H9 (cell line): Measurements from ENCODE around the gene FXN. TPM values are rescaled to one million over a fixed set of nuclear protein-coding genes. Genes with fewer than 3 reads are reported as not detected.

Experiments
- DNase-seq: peaks from one replicate; pipeline ENCODE4 v3.0.0-alpha.2; 2017
- H2AFZ ChIP-seq: one replicate; pipeline ENCODE4 v1.6.1; 2013; ENCODE audit warnings: mild to moderate bottlenecking, low read length, control low read depth, moderate library complexity
- H2AK5ac ChIP-seq: 2 replicates; pipeline ENCODE4 v1.6.1; 2013; ENCODE audit warnings: low read length, control low read depth, mixed read lengths; ENCODE audit not compliant: insufficient read length
- H2BK120ac ChIP-seq: one replicate; pipeline ENCODE4 v1.6.1; 2013; ENCODE audit warnings: low read depth, mild to moderate bottlenecking, low read length, control low read depth, inconsistent platforms; ENCODE audit not compliant: poor library complexity, severe bottlenecking
- H2BK12ac ChIP-seq: 2 replicates; pipeline ENCODE4 v1.6.1; 2013; ENCODE audit warnings: low read length, control low read depth, mixed read lengths, low read depth; ENCODE audit not compliant: insufficient read length
- H2BK15ac ChIP-seq: 2 replicates; pipeline ENCODE4 v1.6.1; 2013; ENCODE audit warnings: low read depth, low read length, control low read depth
- H2BK20ac ChIP-seq: one replicate; pipeline ENCODE4 v1.6.1; 2013; ENCODE audit warnings: low read depth, mild to moderate bottlenecking, low read length, control low read depth, inconsistent platforms; ENCODE audit not compliant: poor library complexity, severe bottlenecking
- H2BK5ac ChIP-seq: 2 replicates; pipeline ENCODE4 v1.6.1; 2013; ENCODE audit warnings: low read length, control low read depth, mixed read lengths; ENCODE audit not compliant: insufficient read length
- H3K14ac ChIP-seq: 2 replicates; pipeline ENCODE4 v1.6.1; 2013; ENCODE audit warnings: low read length, control low read depth; ENCODE audit not compliant: insufficient read depth
- H3K18ac ChIP-seq: 2 replicates; pipeline ENCODE4 v1.6.1; 2013; ENCODE audit warnings: low read depth, mild to moderate bottlenecking, mixed read lengths, low read length, control low read depth; ENCODE audit not compliant: insufficient read length
- H3K23ac ChIP-seq: 2 replicates; pipeline ENCODE4 v1.6.1; 2013; ENCODE audit warnings: low read length, control low read depth, mixed read lengths, low read depth; ENCODE audit not compliant: insufficient read length
- H3K23me2 ChIP-seq: 2 replicates; pipeline ENCODE4 v1.6.1; 2013; ENCODE audit warnings: low read depth, mild to moderate bottlenecking, mixed read lengths, low read length, control low read depth; ENCODE audit not compliant: insufficient read length, poor library complexity, severe bottlenecking
- H3K27ac ChIP-seq: 2 replicates; pipeline ENCODE4 v1.5.1; 2013; ENCODE audit warnings: low read length, control low read depth, mixed read lengths, low read depth; ENCODE audit not compliant: insufficient read length
- H3K27me3 ChIP-seq: 2 replicates; pipeline ENCODE4 v1.6.1; 2013; ENCODE audit warnings: low read length, control low read depth, inconsistent platforms; ENCODE audit not compliant: insufficient read depth
- H3K4ac ChIP-seq: 2 replicates; pipeline ENCODE4 v1.6.1; 2013; ENCODE audit warnings: low read depth, mild to moderate bottlenecking, control low read depth, inconsistent platforms, low read length, moderate library complexity
- H3K4me1 ChIP-seq: 2 replicates; pipeline ENCODE4 v1.6.1; 2013; ENCODE audit warnings: low read length, control low read depth, inconsistent platforms; ENCODE audit not compliant: insufficient read depth
- H3K4me2 ChIP-seq: 2 replicates; pipeline ENCODE4 v1.6.1; 2013; ENCODE audit warnings: low read length, control low read depth, mixed read lengths; ENCODE audit not compliant: insufficient read length, insufficient read depth
- H3K56ac ChIP-seq: 2 replicates; pipeline ENCODE4 v1.6.1; 2013; ENCODE audit warnings: low read depth, mild to moderate bottlenecking, mixed read lengths, low read length, control low read depth; ENCODE audit not compliant: insufficient read length
- H3K79me1 ChIP-seq: 2 replicates; pipeline ENCODE4 v1.6.1; 2013; ENCODE audit warnings: low read depth, mild to moderate bottlenecking, moderate library complexity, low read length, control low read depth, inconsistent platforms; ENCODE audit not compliant: insufficient read depth, poor library complexity, severe bottlenecking
- H3K79me2 ChIP-seq: 2 replicates; pipeline ENCODE4 v1.6.1; 2013; ENCODE audit warnings: low read length, control low read depth, inconsistent platforms; ENCODE audit not compliant: insufficient read depth
- H3K9ac ChIP-seq: 2 replicates; pipeline ENCODE4 v1.6.1; 2013; ENCODE audit warnings: low read length, control low read depth, mixed read lengths; ENCODE audit not compliant: insufficient read length; ENCODE audit errors: extremely low read depth
- H3K9me3 ChIP-seq: one replicate; pipeline ENCODE4 v1.6.1; 2013; ENCODE audit warnings: low read depth, low read length, inconsistent platforms; ENCODE audit not compliant: control insufficient read depth
- H3T11ph ChIP-seq: one replicate; pipeline ENCODE4 v1.6.1; 2013; ENCODE audit warnings: mild to moderate bottlenecking, low read length, control low read depth, inconsistent platforms
- H4K20me1 ChIP-seq: one replicate; pipeline ENCODE4 v1.6.1; 2013; ENCODE audit not compliant: control insufficient read depth, insufficient read length, insufficient read depth
- H4K5ac ChIP-seq: 2 replicates; pipeline ENCODE4 v1.6.1; 2013; ENCODE audit warnings: low read depth, mild to moderate bottlenecking, mixed read lengths, low read length, control low read depth; ENCODE audit not compliant: insufficient read length
- H4K8ac ChIP-seq: replicated peaks from 2 replicates; pipeline ENCODE4 v1.6.1; 2013; ENCODE audit warnings: low read length, control low read depth, mixed read lengths, low read depth; ENCODE audit not compliant: insufficient read length
- H4K91ac ChIP-seq: 2 replicates; pipeline ENCODE4 v1.6.1; 2013; ENCODE audit warnings: low read depth, mild to moderate bottlenecking, moderate library complexity, mixed read lengths, low read length, control low read depth; ENCODE audit not compliant: insufficient read length
- H3K27ac Mint-ChIP-seq, 3 experiments: 2 replicates in 2 of 3; 3 replicates in 1 of 3; pipeline ENCODE4 v1.8.0; 2020 to 2021; ENCODE audit warnings: mixed read lengths in 3 of 3, mild to moderate bottlenecking in 1 of 3, moderate library complexity in 1 of 3
- H3K27me3 Mint-ChIP-seq: 2 replicates; pipeline ENCODE4 v1.8.0; 2021; ENCODE audit warnings: low read depth, mild to moderate bottlenecking, moderate library complexity, mixed read lengths
- H3K36me3 Mint-ChIP-seq, 3 experiments: 2 replicates in 2 of 3; 3 replicates in 1 of 3; pipeline ENCODE4 v1.8.0; 2020 to 2021; ENCODE audit warnings: low read depth in 3 of 3, mixed read lengths in 3 of 3; ENCODE audit not compliant: insufficient read depth in 1 of 3
- H3K4me1 Mint-ChIP-seq, 2 experiments: 2 replicates each; pipeline ENCODE4 v1.8.0; 2020; ENCODE audit warnings: mixed read lengths in 2 of 2
- H3K4me3 Mint-ChIP-seq, 2 experiments: 2 replicates in 1 of 2; 3 replicates in 1 of 2; pipeline ENCODE4 v1.8.0; 2020 to 2021; ENCODE audit warnings: mild to moderate bottlenecking in 2 of 2, mixed read lengths in 2 of 2, moderate library complexity in 1 of 2
- H3K9me3 Mint-ChIP-seq, 2 experiments: 2 replicates in 1 of 2; 3 replicates in 1 of 2; pipeline ENCODE4 v1.8.0; 2020; ENCODE audit warnings: mild to moderate bottlenecking in 2 of 2, mixed read lengths in 2 of 2, moderate library complexity in 1 of 2
- WGBS: extraction: QIAGEN DNeasy Blood & Tissue Kit; methylation state at CpG from one replicate; pipeline ENCODE4 v1.1.7; 2013; ENCODE audit warnings: missing lambda C conversion rate, low lambda C conversion rate, mixed read lengths; ENCODE audit not compliant: insufficient read length; ENCODE audit errors: extremely low coverage; 5-methylcytosine and 5-hydroxymethylcytosine counted together
- total RNA-seq: library from RNA; stranded (reverse); gene quantifications from 2 replicates; pipeline ENCODE4 v1.2.1, GENCODE V29; 2021
- TF ChIP-seq, protein P1 (sequence below): fragments of 200-600 bp; sonication (generic); conservative IDR thresholded peaks from 3 replicates; pipeline ENCODE4 v1.8.0; 2021; ENCODE audit warnings: antibody characterized with exemption, mild to moderate bottlenecking

Gene FXN
- total RNA-seq, 1 experiment from 2014 or later = 34.4 TPM

DNA sequence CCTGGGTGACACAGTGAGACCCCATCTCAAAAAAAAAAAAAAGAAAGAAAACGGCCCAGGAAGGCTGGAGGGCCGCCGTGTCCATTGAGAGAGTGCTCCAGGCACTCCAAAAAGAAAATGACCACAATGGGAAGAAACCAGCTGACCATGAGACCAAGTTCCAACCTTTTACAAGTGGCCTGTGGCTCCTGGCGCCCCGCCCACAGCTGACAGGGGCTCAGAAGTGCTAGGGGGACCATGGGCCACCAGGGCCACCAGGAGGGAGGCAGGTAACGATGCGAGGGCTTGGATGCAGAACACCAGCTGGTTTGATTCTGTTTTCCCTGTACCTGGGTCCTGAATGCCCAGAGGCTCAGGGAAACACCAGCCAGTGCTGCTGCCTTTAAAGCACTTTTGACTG, 34.6 kb downstream of the FXN start:
- no peak overlapping the region for H2BK120ac ChIP-seq
- no peak overlapping the region for H2AK5ac ChIP-seq
- no peak overlapping the region for H3K4me3 Mint-ChIP-seq
- no peak overlapping the region for H3K4me2 ChIP-seq
- H3K4ac ChIP-seq = no peak overlapping the region
- H3K4me1 ChIP-seq = peaks cover 4% of the 10 kb centered on the region; the same call in 1 of the 2 replicates
- no peak overlapping the region for H4K5ac ChIP-seq
- no peak overlapping the region for H2AFZ ChIP-seq
- no peak overlapping the region for H4K91ac ChIP-seq
- no peaks in the 10 kb centered on the region for H3K27me3 Mint-ChIP-seq
- no peak overlapping the region for H3T11ph ChIP-seq
- no peaks in the 10 kb centered on the region for H4K20me1 ChIP-seq
- H3K56ac ChIP-seq = no peak overlapping the region
- TF ChIP-seq, protein P1, sequence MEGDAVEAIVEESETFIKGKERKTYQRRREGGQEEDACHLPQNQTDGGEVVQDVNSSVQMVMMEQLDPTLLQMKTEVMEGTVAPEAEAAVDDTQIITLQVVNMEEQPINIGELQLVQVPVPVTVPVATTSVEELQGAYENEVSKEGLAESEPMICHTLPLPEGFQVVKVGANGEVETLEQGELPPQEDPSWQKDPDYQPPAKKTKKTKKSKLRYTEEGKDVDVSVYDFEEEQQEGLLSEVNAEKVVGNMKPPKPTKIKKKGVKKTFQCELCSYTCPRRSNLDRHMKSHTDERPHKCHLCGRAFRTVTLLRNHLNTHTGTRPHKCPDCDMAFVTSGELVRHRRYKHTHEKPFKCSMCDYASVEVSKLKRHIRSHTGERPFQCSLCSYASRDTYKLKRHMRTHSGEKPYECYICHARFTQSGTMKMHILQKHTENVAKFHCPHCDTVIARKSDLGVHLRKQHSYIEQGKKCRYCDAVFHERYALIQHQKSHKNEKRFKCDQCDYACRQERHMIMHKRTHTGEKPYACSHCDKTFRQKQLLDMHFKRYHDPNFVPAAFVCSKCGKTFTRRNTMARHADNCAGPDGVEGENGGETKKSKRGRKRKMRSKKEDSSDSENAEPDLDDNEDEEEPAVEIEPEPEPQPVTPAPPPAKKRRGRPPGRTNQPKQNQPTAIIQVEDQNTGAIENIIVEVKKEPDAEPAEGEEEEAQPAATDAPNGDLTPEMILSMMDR = no peak
- no peak overlapping the region for H2BK12ac ChIP-seq
- H3K79me1 ChIP-seq = no peaks in the 10 kb centered on the region
- H3K23ac ChIP-seq = no peak overlapping the region
- no peak overlapping the region for H3K9ac ChIP-seq
- H2BK5ac ChIP-seq = no peak overlapping the region
- H3K18ac ChIP-seq = no peak overlapping the region
- H3K27me3 ChIP-seq = no peaks in the 10 kb centered on the region
- no peak overlapping the region for H3K27ac ChIP-seq
- no peaks in the 10 kb centered on the region; the same call in 1 of the 2 replicates for H3K79me2 ChIP-seq
- peaks cover 13 to 17% of the 10 kb centered on the region in 2 experiments for H3K4me1 Mint-ChIP-seq
- no peak for DNase-seq
- no peak overlapping the region for H3K27ac Mint-ChIP-seq
- H4K8ac ChIP-seq = no peak overlapping the region
- H3K23me2 ChIP-seq = no peaks in the 10 kb centered on the region
- H3K36me3 Mint-ChIP-seq = peaks cover 13 to 37% (median 33%) of the 10 kb centered on the region in 3 experiments
- no peak overlapping the region for H3K14ac ChIP-seq
- no peaks in the 10 kb centered on the region for H3K9me3 ChIP-seq
- no peaks in the 10 kb centered on the region for H3K9me3 Mint-ChIP-seq
- no peak overlapping the region for H2BK15ac ChIP-seq
- no CpG with 5 or more reads among the region's 7 CpGs for WGBS
- no peak overlapping the region for H2BK20ac ChIP-seq
